Peyer's patch (tissue), 4 donors: ENCODE results near the gene HAUS1.
"Not testable (repeated sequence)": the region's sequence is repeated elsewhere in the genome, so short reads cannot be mapped to it uniquely, and the experiment has no call there.

Experiments used
- POLR2A ChIP-seq, 2 donors: fragments of 450-650 bp; IDR thresholded peaks; one replicate each; pipeline ENCODE4 v1.5.1; 2017; ENCODE audit warnings: antibody characterized with exemption in 2 of 2, mild to moderate bottlenecking in 2 of 2, moderate library complexity in 2 of 2
- TF ChIP-seq, protein P1 (sequence below), 6 experiments: fragments of 450-650 bp in 4 of 6; fragments of 200-600 bp in 2 of 6; sonication (generic) in 1 of 6; IDR thresholded peaks; one replicate each; pipeline ENCODE4 v1.5.1; 2017 to 2019; ENCODE audit warnings: antibody characterized with exemption in 6 of 6, mild to moderate bottlenecking in 3 of 6, moderate library complexity in 1 of 6

DNA sequence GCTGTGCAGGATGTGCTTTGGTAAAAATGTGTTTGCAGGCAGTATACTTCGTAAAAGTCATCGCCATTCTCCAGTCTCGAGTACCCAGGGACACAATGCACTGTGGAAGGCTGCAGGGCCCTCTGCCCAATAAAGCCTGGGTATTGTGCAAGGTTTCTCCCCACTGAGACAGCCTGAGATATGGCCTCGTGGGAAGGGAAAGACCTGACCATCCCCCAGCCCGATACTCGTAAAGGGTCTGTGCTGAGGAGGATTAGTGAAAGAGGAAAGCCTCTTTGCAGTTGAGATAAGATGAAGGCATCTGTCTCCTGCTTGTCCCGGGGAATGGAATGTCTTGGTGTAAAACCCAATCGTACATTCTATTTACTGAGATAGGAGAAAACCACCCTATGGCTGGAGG lies 15.7 kb upstream of the HAUS1 start:
- TF ChIP-seq, protein P1, sequence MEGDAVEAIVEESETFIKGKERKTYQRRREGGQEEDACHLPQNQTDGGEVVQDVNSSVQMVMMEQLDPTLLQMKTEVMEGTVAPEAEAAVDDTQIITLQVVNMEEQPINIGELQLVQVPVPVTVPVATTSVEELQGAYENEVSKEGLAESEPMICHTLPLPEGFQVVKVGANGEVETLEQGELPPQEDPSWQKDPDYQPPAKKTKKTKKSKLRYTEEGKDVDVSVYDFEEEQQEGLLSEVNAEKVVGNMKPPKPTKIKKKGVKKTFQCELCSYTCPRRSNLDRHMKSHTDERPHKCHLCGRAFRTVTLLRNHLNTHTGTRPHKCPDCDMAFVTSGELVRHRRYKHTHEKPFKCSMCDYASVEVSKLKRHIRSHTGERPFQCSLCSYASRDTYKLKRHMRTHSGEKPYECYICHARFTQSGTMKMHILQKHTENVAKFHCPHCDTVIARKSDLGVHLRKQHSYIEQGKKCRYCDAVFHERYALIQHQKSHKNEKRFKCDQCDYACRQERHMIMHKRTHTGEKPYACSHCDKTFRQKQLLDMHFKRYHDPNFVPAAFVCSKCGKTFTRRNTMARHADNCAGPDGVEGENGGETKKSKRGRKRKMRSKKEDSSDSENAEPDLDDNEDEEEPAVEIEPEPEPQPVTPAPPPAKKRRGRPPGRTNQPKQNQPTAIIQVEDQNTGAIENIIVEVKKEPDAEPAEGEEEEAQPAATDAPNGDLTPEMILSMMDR (IDR thresholded peaks at IDR 0.05): not testable (repeated sequence)
- not testable (repeated sequence) for TF ChIP-seq POLR2A (IDR thresholded peaks at IDR 0.05)
